ENCODE results near the gene SLC3A2. TPM values are rescaled to one million over a fixed set of nuclear protein-coding genes. Genes with fewer than 3 reads are reported as not detected.

The SLC3A2 gene
- total RNA-seq, 5 donors from 2014 or later (not counting 1 experiment from before 2014, with no cell fraction given): 178 to 248 (median 237) TPM

DNA sequence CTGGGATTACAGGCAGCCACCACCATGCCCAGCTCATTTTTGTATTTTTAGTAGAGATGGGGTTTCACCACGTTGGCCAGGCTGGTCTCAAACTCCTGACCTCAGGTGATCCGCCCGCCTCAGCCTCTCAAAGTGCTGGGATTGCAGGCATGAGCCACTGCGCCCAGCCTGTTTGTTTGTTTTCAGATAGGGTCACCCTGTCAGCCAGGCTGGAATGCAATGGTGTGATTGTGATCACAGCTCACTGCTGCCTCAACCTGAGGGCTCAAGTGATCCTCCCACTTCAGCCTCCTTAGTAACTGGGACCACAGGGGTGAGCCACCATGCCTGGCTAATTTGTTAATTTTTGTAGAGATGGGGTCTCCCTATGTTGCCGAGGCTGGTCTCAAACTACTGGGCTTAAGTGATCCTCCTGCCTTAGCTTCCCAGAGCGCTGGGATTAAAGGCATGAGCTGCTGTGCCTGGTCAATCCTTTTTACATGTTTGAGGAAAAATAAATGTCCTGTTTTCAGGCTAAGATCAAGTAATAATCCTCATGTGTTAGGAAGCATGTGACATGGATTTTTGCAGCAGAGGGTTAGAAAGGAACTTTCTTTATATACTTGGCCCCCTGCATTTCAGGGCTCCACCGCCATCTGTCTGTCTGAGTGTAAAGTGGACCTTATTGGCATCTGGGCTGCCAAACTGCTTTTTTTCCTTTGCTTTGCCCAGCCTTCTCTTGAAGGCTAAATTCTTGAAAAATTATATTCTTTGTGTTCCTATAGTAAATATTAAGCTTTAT is 4.8 kb upstream of the SLC3A2 start:
- Mint-ChIP-seq H3K4me3 (no peak overlapping the region), H3K27ac (no peak overlapping the region), H3K27me3 (no peaks in the 10 kb centered on the region), H3K4me1 (peaks cover 11 to 19% (median 12%) of the 10 kb centered on the region in 3 donors), H3K36me3 (no peaks in the 10 kb centered on the region), H3K9me3 (no peaks in the 10 kb centered on the region)
- ChIA-PET CTCF (no interaction called here), POLR2A (interaction anchor here in 1 of 2 donors (0.6 kb wide), 1 partner anchor 76 kb away, joined by 6 read pairs; no protein-coding TSS in a partner anchor)
- no peak for ATAC-seq (replicated peaks in 1 of 4)
- no peaks in the 10 kb centered on the region for H3K36me3 ChIP-seq (ENCODE audit: control insufficient read depth in 2 of 2, extremely low read depth in 1 of 2, insufficient read depth in 1 of 2, low read length in 1 of 2)
- no peaks in the 10 kb centered on the region for H3K27me3 ChIP-seq (replicated peaks in 1 of 2; ENCODE audit: control insufficient read depth in 2 of 2, extremely low read depth in 1 of 2, insufficient read depth in 2 of 2, low read length in 1 of 2)
- no peaks in the 10 kb centered on the region for H3K9me3 ChIP-seq
- H3K4me1 ChIP-seq (ENCODE audit: control insufficient read depth in 1 of 2, extremely low read depth in 1 of 2, insufficient read depth in 2 of 2, low read length in 2 of 2): peaks cover 2 to 12% of the 10 kb centered on the region in 2 experiments
- no peak overlapping the region for H3K4me3 ChIP-seq (ENCODE audit: control insufficient read depth in 1 of 2, extremely low read depth in 1 of 2, low read length in 1 of 2)
- no peak overlapping the region for H3K27ac ChIP-seq (ENCODE audit: low read length)
- 95% methylated on average over 3 of the region's 7 CpGs for WGBS (ENCODE audit: insufficient coverage)
- no peak for DNase-seq

GRCh38 chr11:62876712-62877111 is 4.0 kb upstream of the SLC3A2 start:
- H3K9me3 ChIP-seq: no peaks in the 10 kb centered on the region
- no peak for ATAC-seq (replicated peaks in 1 of 4)
- no peak overlapping the region for H3K4me3 ChIP-seq (ENCODE audit: control insufficient read depth in 1 of 2, extremely low read depth in 1 of 2, low read length in 1 of 2)
- H3K27me3 ChIP-seq (replicated peaks in 1 of 2; ENCODE audit: control insufficient read depth in 2 of 2, extremely low read depth in 1 of 2, insufficient read depth in 2 of 2, low read length in 1 of 2): no peaks in the 10 kb centered on the region
- H3K36me3 ChIP-seq (ENCODE audit: control insufficient read depth in 2 of 2, extremely low read depth in 1 of 2, insufficient read depth in 1 of 2, low read length in 1 of 2): no peaks in the 10 kb centered on the region
- no peak overlapping the region for H3K27ac ChIP-seq (ENCODE audit: low read length)
- CTCF ChIA-PET: no interaction called here
- Mint-ChIP-seq H3K27ac (no peak overlapping the region), H3K36me3 (peaks cover 2% of the 10 kb centered on the region), H3K4me1 (peaks cover 12 to 20% (median 13%) of the 10 kb centered on the region in 3 donors), H3K27me3 (no peaks in the 10 kb centered on the region), H3K9me3 (no peaks in the 10 kb centered on the region), H3K4me3 (no peak overlapping the region)
- 96% methylated on average over 4 of the region's 6 CpGs for WGBS (ENCODE audit: insufficient coverage)
- no peak for DNase-seq
- peaks cover 2 to 14% of the 10 kb centered on the region in 2 experiments for H3K4me1 ChIP-seq (ENCODE audit: control insufficient read depth in 1 of 2, extremely low read depth in 1 of 2, insufficient read depth in 2 of 2, low read length in 2 of 2)
- POLR2A ChIA-PET: interaction anchor here (0.6 to 0.7 kb wide), 2 partner anchors 11 to 77 kb away, joined by 6 to 8 read pairs; no protein-coding TSS in a partner anchor

DNA sequence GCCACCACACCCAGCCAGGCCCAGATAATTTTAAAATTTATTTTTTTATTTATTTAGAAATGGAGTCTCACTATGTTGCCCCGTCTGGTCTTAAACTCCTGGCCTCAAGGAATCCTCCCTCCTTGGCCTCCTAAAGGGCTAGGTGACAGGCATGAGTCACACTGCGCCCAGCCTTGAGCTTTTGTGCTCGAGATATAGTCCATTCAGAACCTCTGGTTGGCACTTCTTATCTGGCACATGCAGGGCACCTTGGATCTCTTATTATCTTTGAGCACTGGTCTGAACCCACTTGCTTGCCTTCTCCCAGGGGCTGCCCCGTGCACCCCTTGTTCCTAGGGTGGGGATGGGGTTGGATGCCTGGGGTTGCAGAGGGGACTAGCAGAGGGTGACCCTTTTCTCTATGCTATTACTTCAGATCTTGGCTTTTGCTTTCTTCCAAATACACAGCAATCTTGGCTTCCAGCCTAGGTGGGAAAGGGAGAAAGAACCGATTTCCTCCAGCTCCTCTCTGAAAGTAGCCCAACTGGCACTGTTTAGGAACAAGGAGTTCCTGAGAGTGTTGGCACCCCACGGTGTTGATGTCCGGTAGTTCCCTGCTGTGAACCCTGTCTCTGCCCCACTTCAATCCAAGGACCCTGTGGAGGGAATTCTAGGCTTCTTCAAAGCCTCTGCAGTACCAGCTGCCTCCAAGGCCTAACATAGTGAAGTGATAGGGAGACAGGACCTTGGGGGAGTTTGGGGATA is 1.3 kb upstream of the SLC3A2 start:
- Mint-ChIP-seq H3K9me3 (no peaks in the 10 kb centered on the region), H3K4me3 (peak overlapping the region; percentile 97 to 100 (median 100))
- CTCF ChIA-PET: no interaction called here

GRCh38 chr11:62880231-62880802 is 379 bp upstream of the SLC3A2 start:
- CTCF ChIA-PET: interaction anchor here (0.5 to 2.6 kb wide), 8 partner anchors 24 to 289 kb away, joined by 3 to 17 read pairs (median 5); partner anchors contain the start of genes TEX54 (in 1 of the 2), TMEM179B (in 1 of the 2), TUT1 (in 1 of the 2) and ZBTB3 (in 1 of the 2)
- Mint-ChIP-seq H3K9me3 (no peaks in the 10 kb centered on the region), H3K4me1 (peaks cover 41 to 51% (median 44%) of the 10 kb centered on the region in 3 donors), H3K27me3 (no peaks in the 10 kb centered on the region), H3K27ac (peak overlapping the region; percentile 100), H3K4me3 (peak overlapping the region; percentile 97 to 100 (median 100)), H3K36me3 (peaks cover 34% of the 10 kb centered on the region)
- peaks cover 17 to 29% of the 10 kb centered on the region in 2 donors for H3K36me3 ChIP-seq (ENCODE audit: control insufficient read depth in 2 of 2, extremely low read depth in 1 of 2, insufficient read depth in 1 of 2, low read length in 1 of 2)
- H3K9me3 ChIP-seq: no peaks in the 10 kb centered on the region
- ATAC-seq (replicated peaks in 1 of 4) (no peak), DNase-seq (peak in 2 of 35 experiments; percentile 2 to 9)
- 2% methylated on average over 15 of the region's 16 CpGs for WGBS (ENCODE audit: insufficient coverage)
- POLR2A ChIA-PET: interaction anchor here in 1 of 2 donors (0.8 to 2.2 kb wide), 3 partner anchors 25 to 49 kb away, joined by 3 to 6 read pairs (median 5); partner anchors contain the start of gene STX5
- peak overlapping the region; percentile 94 to 97 for H3K4me3 ChIP-seq (ENCODE audit: control insufficient read depth in 1 of 2, extremely low read depth in 1 of 2, low read length in 1 of 2)
- peaks cover 12 to 46% of the 10 kb centered on the region in 2 experiments for H3K4me1 ChIP-seq (ENCODE audit: control insufficient read depth in 1 of 2, extremely low read depth in 1 of 2, insufficient read depth in 2 of 2, low read length in 2 of 2)
- no peaks in the 10 kb centered on the region for H3K27me3 ChIP-seq (replicated peaks in 1 of 2; ENCODE audit: control insufficient read depth in 2 of 2, extremely low read depth in 1 of 2, insufficient read depth in 2 of 2, low read length in 1 of 2)
- peak overlapping the region; percentile 98 for H3K27ac ChIP-seq (ENCODE audit: low read length)

More for the DNA sequence above, 1.3 kb upstream of the SLC3A2 start:
- Histone ChIP-seq H3K36me3 (ENCODE audit: control insufficient read depth in 2 of 2, extremely low read depth in 1 of 2, insufficient read depth in 1 of 2, low read length in 1 of 2) (peaks cover 11 to 21% of the 10 kb centered on the region in 2 donors), H3K27ac (ENCODE audit: low read length) (peak overlapping the region; percentile 98), H3K4me3 (ENCODE audit: control insufficient read depth in 1 of 2, extremely low read depth in 1 of 2, low read length in 1 of 2) (no peak overlapping the region), H3K9me3 (no peaks in the 10 kb centered on the region), H3K4me1 (ENCODE audit: control insufficient read depth in 1 of 2, extremely low read depth in 1 of 2, insufficient read depth in 2 of 2, low read length in 2 of 2) (peaks cover 12 to 40% of the 10 kb centered on the region in 2 experiments), H3K27me3 (replicated peaks in 1 of 2; ENCODE audit: control insufficient read depth in 2 of 2, extremely low read depth in 1 of 2, insufficient read depth in 2 of 2, low read length in 1 of 2) (no peaks in the 10 kb centered on the region)
- 81% methylated on average over 4 of the region's 7 CpGs for WGBS (ENCODE audit: insufficient coverage)
- DNase-seq (no peak), ATAC-seq (replicated peaks in 1 of 4) (no peak)
- peaks cover 37 to 47% (median 40%) of the 10 kb centered on the region in 3 donors for H3K4me1 Mint-ChIP-seq
- peaks cover 29% of the 10 kb centered on the region for H3K36me3 Mint-ChIP-seq
- no peaks in the 10 kb centered on the region for H3K27me3 Mint-ChIP-seq
- peak overlapping the region; percentile 100 for H3K27ac Mint-ChIP-seq
- POLR2A ChIA-PET: interaction anchor here in 1 of 2 donors (2.2 kb wide), 1 partner anchor 38 kb away, joined by 5 read pairs; no protein-coding TSS in a partner anchor

- no peaks in the 10 kb centered on the region for H3K9me3 Mint-ChIP-seq
- Histone ChIP-seq H3K4me1 (ENCODE audit: control insufficient read depth in 1 of 2, extremely low read depth in 1 of 2, insufficient read depth in 2 of 2, low read length in 2 of 2) (peaks cover 12 to 48% of the 10 kb centered on the region in 2 experiments), H3K27ac (ENCODE audit: low read length) (peak overlapping the region; percentile 98), H3K9me3 (no peaks in the 10 kb centered on the region), H3K27me3 (replicated peaks in 1 of 2; ENCODE audit: control insufficient read depth in 2 of 2, extremely low read depth in 1 of 2, insufficient read depth in 2 of 2, low read length in 1 of 2) (no peaks in the 10 kb centered on the region), H3K36me3 (ENCODE audit: control insufficient read depth in 2 of 2, extremely low read depth in 1 of 2, insufficient read depth in 1 of 2, low read length in 1 of 2) (peaks cover 21 to 44% of the 10 kb centered on the region in 2 donors), H3K4me3 (ENCODE audit: control insufficient read depth in 1 of 2, extremely low read depth in 1 of 2, low read length in 1 of 2) (peak overlapping the region; percentile 62 to 97)
- peak in 34 of 35 experiments; percentile 83 to 95 (median 89) for DNase-seq
- ChIA-PET POLR2A (interaction anchor here (0.5 to 2.2 kb wide), 13 partner anchors 16 to 1458 kb away, joined by 3 to 7 read pairs (median 5); partner anchors contain the start of genes CCDC88B (in 1 of the 2), STX5 (in 1 of the 2), WDR74 (in 1 of the 2) and ZBTB3 (in 1 of the 2)), CTCF (interaction anchor here (0.6 to 2.6 kb wide), 14 partner anchors 9 to 1451 kb away, joined by 3 to 17 read pairs (median 6); partner anchors contain the start of genes C11orf98 (in 1 of the 2), CSKMT (in 1 of the 2), HNRNPUL2 (in 1 of the 2) and TEX54 (in 1 of the 2))
- H3K36me3 Mint-ChIP-seq: peaks cover 40% of the 10 kb centered on the region
- H3K4me1 Mint-ChIP-seq: peaks cover 46 to 55% (median 50%) of the 10 kb centered on the region in 3 donors
- ATAC-seq (replicated peaks in 1 of 4): peak; percentile 70 to 73 (median 72)
- no peaks in the 10 kb centered on the region for H3K27me3 Mint-ChIP-seq
- H3K4me3 Mint-ChIP-seq: peak overlapping the region; percentile 97 to 100 (median 100)
- peak overlapping the region; percentile 100 for H3K27ac Mint-ChIP-seq
- 0% methylated on average over 8 of the region's 21 CpGs for WGBS (ENCODE audit: insufficient coverage)
Measured at GRCh38 chr11:62881579-62882430, 1.1 kb downstream of the SLC3A2 start.

Measured in T-cell (primary cell).